IPS-NIHi11 (cell line): Measurements from ENCODE around the gene TRIM58.

Source experiments
- DNase-seq: peaks from one replicate; pipeline ENCODE4 v3.0.0; 2012; ENCODE audit warnings: mixed read lengths, low spot score

TRIM58 gene

GRCh38 chr1:247857069-247857984 lies at the start of gene TRIM58:
Gene TRIM58 (plus strand): TSS chr1:247857187. CDS start chr1:247857247, 60 bp downstream.
- DNase-seq = peak; percentile 20

GRCh38 chr1:247812637-247813036 lies 44.4 kb upstream of the TRIM58 start:
- DNase-seq = no peak

GRCh38 chr1:247822060-247822459 lies 34.9 kb upstream of the TRIM58 start:
- DNase-seq = no peak

GRCh38 chr1:247824023-247824422 lies 33.0 kb upstream of the TRIM58 start, which contains the start of gene OR14A16:
Gene OR14A16 (minus strand): TSS chr1:247824119. CDS start chr1:247815729, 8,390 bp downstream.
- no peak for DNase-seq

- no peak for DNase-seq
Measured at GRCh38 chr1:247825362-247825761, 31.6 kb upstream of the TRIM58 start.

- no peak for DNase-seq
Measured at GRCh38 chr1:247829656-247830055, 27.3 kb upstream of the TRIM58 start.

- DNase-seq = no peak
Measured at GRCh38 chr1:247833601-247834000, 23.4 kb upstream of the TRIM58 start.

- DNase-seq = no peak
Measured at GRCh38 chr1:247840818-247841217, 16.2 kb upstream of the TRIM58 start.

GRCh38 chr1:247841796-247842195 lies 15.2 kb upstream of the TRIM58 start, which contains the start of gene OR11L1:
Gene OR11L1 (minus strand): TSS chr1:247841896. CDS start chr1:247841896, 0 bp downstream.
- DNase-seq = no peak

- no peak for DNase-seq
Measured at GRCh38 chr1:247843411-247843810, 13.6 kb upstream of the TRIM58 start.

- no peak for DNase-seq
Measured at GRCh38 chr1:247845011-247845692, 11.8 kb upstream of the TRIM58 start.

- DNase-seq = no peak
Measured at GRCh38 chr1:247845693-247846017, 11.3 kb upstream of the TRIM58 start.

- DNase-seq = no peak
Measured at GRCh38 chr1:247848346-247848745, 8.6 kb upstream of the TRIM58 start.

GRCh38 chr1:247849616-247850015 lies 7.4 kb upstream of the TRIM58 start:
- no peak for DNase-seq

- DNase-seq = no peak
Measured at GRCh38 chr1:247854899-247855545, 2.0 kb upstream of the TRIM58 start.

- no peak for DNase-seq
Measured at GRCh38 chr1:247855911-247856310, 1.1 kb upstream of the TRIM58 start.

- no peak for DNase-seq
Measured at GRCh38 chr1:247857985-247858619, 1.1 kb downstream of the TRIM58 start.

GRCh38 chr1:247862756-247863155 lies 5.8 kb downstream of the TRIM58 start:
- DNase-seq = no peak

GRCh38 chr1:247864644-247865043 lies 7.7 kb downstream of the TRIM58 start:
- no peak for DNase-seq

- DNase-seq = no peak
Measured at GRCh38 chr1:247865416-247865815, 8.4 kb downstream of the TRIM58 start.

- DNase-seq = no peak
Measured at GRCh38 chr1:247883346-247883745, 26.4 kb downstream of the TRIM58 start.

GRCh38 chr1:247884797-247885413 lies 27.9 kb downstream of the TRIM58 start:
- no peak for DNase-seq
